ENCODE measurements around the gene UBE2S.

DNA sequence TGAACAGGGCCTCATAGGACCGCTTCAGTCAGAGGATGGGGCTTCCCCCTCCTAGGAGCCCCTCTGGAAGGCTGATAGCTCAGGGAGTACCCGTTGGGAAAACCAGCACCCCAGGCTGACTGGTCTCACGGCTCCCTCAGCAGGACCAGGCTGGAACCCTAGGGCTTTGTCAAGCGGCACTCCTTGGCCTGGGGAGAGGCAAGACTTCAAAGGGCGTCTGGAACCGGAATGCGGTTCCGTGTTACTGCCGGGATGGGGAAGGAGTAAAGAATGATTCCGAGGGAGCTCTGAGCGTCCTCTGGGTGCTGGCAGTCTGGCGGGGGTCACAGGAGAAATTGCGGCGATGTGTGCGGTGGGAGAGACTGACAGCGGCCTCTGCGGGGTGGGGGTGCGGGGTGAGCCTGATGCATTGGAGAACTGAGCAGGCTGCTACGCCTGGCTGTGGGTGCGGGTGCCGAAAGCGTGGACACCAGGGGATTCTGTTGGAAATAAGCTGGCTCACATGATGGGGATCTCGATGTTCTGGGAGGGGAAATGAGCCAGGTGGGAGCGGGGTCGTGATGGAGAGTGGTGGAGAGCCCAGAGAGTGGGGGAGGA, 54.9 kb downstream of the UBE2S start:
- TF ChIP-seq POLR2AphosphoS5 (IDR thresholded peaks at IDR 0.05; ENCODE audit: low read depth, low read length) (no peak), POLR2A (IDR thresholded peaks at IDR 0.05; ENCODE audit: low read depth, low read length) (no peak), TAF1 (IDR thresholded peaks at IDR 0.05; ENCODE audit: borderline replicate concordance, low read depth, low read length) (no peak)
